Lung (tissue), 12 donors: ENCODE results near the gene CDCP2. TPM values are rescaled to one million over a fixed set of nuclear protein-coding genes. Genes with fewer than 3 reads are reported as not detected.

Source experiments
- ATAC-seq: fragments of 200-7000 bp; cut with Tn5 transposase; one replicate; pipeline ENCODE4 v1.9.1; 2020; ENCODE audit warnings: moderate number of reproducible peaks; ENCODE audit not compliant: insufficient read depth, low FRiP score
- DNase-seq, 3 donors: peaks; one replicate each; pipeline ENCODE4 v3.0.0-alpha.2; 2013 to 2017
- H3K27ac ChIP-seq, 2 donors: one replicate each; pipeline ENCODE4 v1.5.1; 2013; ENCODE audit warnings: mild to moderate bottlenecking in 2 of 2, moderate library complexity in 2 of 2, control low read depth in 1 of 2, inconsistent platforms in 1 of 2, low read depth in 1 of 2, low read length in 1 of 2
- H3K27me3 ChIP-seq, 3 donors: one replicate each; pipeline ENCODE4 v1.5.1; 2013; ENCODE audit warnings: low read length in 2 of 3; ENCODE audit not compliant: control insufficient read depth in 3 of 3, insufficient read depth in 3 of 3
- H3K36me3 ChIP-seq, 4 donors: one replicate each; pipeline ENCODE4 v1.5.1; 2013; ENCODE audit warnings: low read length in 4 of 4, mild to moderate bottlenecking in 1 of 4, moderate library complexity in 1 of 4; ENCODE audit not compliant: control insufficient read depth in 4 of 4, insufficient read depth in 4 of 4
- H3K4me1 ChIP-seq, 5 donors: one replicate each; pipeline ENCODE4 v1.5.1; 2013; ENCODE audit warnings: low read length in 5 of 5, mild to moderate bottlenecking in 2 of 5, moderate library complexity in 1 of 5; ENCODE audit not compliant: control insufficient read depth in 5 of 5, insufficient read depth in 5 of 5
- H3K4me3 ChIP-seq: one replicate; pipeline ENCODE4 v1.5.1; 2013; ENCODE audit warnings: mild to moderate bottlenecking, control low read depth, moderate library complexity
- H3K9ac ChIP-seq, 2 donors: one replicate each; pipeline ENCODE4 v1.5.1; 2013; ENCODE audit warnings: low read length in 2 of 2, control low read depth in 1 of 2; ENCODE audit not compliant: insufficient read depth in 1 of 2
- H3K9me3 ChIP-seq, 4 donors: one replicate each; pipeline ENCODE4 v1.5.1; 2013; ENCODE audit warnings: low read length in 3 of 4, mild to moderate bottlenecking in 1 of 4, moderate library complexity in 1 of 4; ENCODE audit not compliant: control insufficient read depth in 4 of 4, insufficient read depth in 3 of 4
- CTCF ChIP-seq: IDR thresholded peaks from 2 replicates; pipeline ENCODE4 v1.5.1; 2012; ENCODE audit warnings: mild to moderate bottlenecking; ENCODE audit errors: control extremely low read depth, extremely low read depth
- WGBS, 2 donors: extraction: QIAGEN DNeasy Blood & Tissue Kit; methylation state at CpG; one replicate each; pipeline ENCODE4 v1.1.7; 2013; 5-methylcytosine and 5-hydroxymethylcytosine counted together
- polyA plus RNA-seq, 2 donors: library from polyadenylated mRNA; stranded (reverse); fragments of 200-250 nt; gene quantifications; one replicate each; pipeline ENCODE4 v1.2.1, GENCODE V29; 2013
- total RNA-seq, 2 donors: library from RNA; depleted of rRNA in 1 of 2; stranded (reverse); fragments of >200 nt in 1 of 2; gene quantifications; one replicate each; pipeline ENCODE4 v1.2.1, GENCODE V29; 2014 to 2021
- donor health status: control.
- donor health status: control.
- donor health status: Bipolar disorder and iron deficiency.
- donor health status: healthy.
- donor health status: DM: yes; HTN: yes; CAD: no.

CDCP2 gene
- total and polyA plus RNA-seq, 4 donors = 0.02 to 0.28 (median 0.14) TPM; not detected in 1

DNA sequence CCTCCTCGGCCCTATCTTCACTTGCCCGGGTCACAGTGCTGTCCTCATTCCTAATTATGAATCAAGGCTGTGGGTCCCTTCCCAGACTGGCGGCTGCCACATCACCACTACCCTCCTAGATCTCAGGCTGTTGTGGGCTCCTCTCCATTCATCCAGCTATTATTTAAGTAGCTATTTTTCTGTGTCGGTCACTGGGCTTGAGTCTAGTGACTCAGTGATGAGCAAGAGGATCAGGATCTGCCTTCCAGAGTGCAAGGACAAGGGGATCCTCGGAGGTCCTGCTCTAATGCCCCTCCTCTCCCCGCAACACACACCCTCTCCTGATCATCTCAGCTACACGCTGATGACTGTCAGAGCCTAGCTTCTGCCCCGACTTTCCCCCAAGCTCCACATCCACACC lies 34.1 kb downstream of the CDCP2 start:
- Histone ChIP-seq H3K27me3 (no peaks in the 10 kb centered on the region), H3K9me3 (no peaks in the 10 kb centered on the region), H3K9ac (no peak overlapping the region), H3K27ac (no peak overlapping the region), H3K4me3 (no peak overlapping the region), H3K36me3 (no peaks in the 10 kb centered on the region), H3K4me1 (peaks cover 0 to 13% (median 4%) of the 10 kb centered on the region in 5 donors)
- no peak for TF ChIP-seq CTCF
- DNase-seq (no peak), ATAC-seq (no peak)
- 86 to 90% methylated on average over 8 of the region's 8 CpGs for WGBS, 2 donors

- no peak for TF ChIP-seq CTCF
- H3K4me3 ChIP-seq = no peak overlapping the region
- H3K36me3 ChIP-seq = no peaks in the 10 kb centered on the region
- no peak for ATAC-seq
- peaks cover 0 to 16% (median 4%) of the 10 kb centered on the region in 5 donors for H3K4me1 ChIP-seq
- no peak for DNase-seq
- no peaks in the 10 kb centered on the region for H3K27me3 ChIP-seq
- H3K9me3 ChIP-seq = no peaks in the 10 kb centered on the region
- WGBS, 2 donors = 89 to 93% methylated on average over 11 of the region's 11 CpGs
- H3K9ac ChIP-seq = no peak overlapping the region
- H3K27ac ChIP-seq = no peak overlapping the region
These were observed 34.8 kb downstream of the CDCP2 start for GRCh38 chr1:54117815-54118563.

GRCh38 chr1:54115520-54115919 lies 37.3 kb downstream of the CDCP2 start:
- no peak for TF ChIP-seq CTCF
- Histone ChIP-seq H3K27me3 (no peaks in the 10 kb centered on the region), H3K27ac (no peak overlapping the region), H3K36me3 (no peaks in the 10 kb centered on the region), H3K4me3 (no peak overlapping the region), H3K9ac (no peak overlapping the region), H3K9me3 (no peaks in the 10 kb centered on the region), H3K4me1 (peaks cover 0 to 13% (median 0%) of the 10 kb centered on the region in 5 donors)
- 85 to 91% methylated on average over 3 of the region's 3 CpGs for WGBS, 2 donors
- DNase-seq (no peak), ATAC-seq (no peak)
